Nephron progenitor cell (in vitro differentiated cells): ENCODE measurements around the gene RAD51B.

Source experiments
- DNase-seq: peaks from one replicate; pipeline ENCODE4 v3.0.0; 2021
- H3K27ac Mint-ChIP-seq: 2 replicates; pipeline ENCODE4 v1.8.0; 2021; ENCODE audit warnings: mild to moderate bottlenecking, moderate library complexity, mixed read lengths
- H3K27me3 Mint-ChIP-seq: 2 replicates; pipeline ENCODE4 v1.8.0; 2021; ENCODE audit warnings: mild to moderate bottlenecking, low read depth, mixed read lengths; ENCODE audit not compliant: poor library complexity
- H3K36me3 Mint-ChIP-seq: 2 replicates; pipeline ENCODE4 v1.8.0; 2021; ENCODE audit warnings: low read depth, mixed read lengths
- H3K4me1 Mint-ChIP-seq: 2 replicates; pipeline ENCODE4 v1.8.0; 2021; ENCODE audit warnings: mixed read lengths
- H3K4me3 Mint-ChIP-seq: 2 replicates; pipeline ENCODE4 v1.8.0; 2021; ENCODE audit warnings: mild to moderate bottlenecking, moderate library complexity, mixed read lengths
- H3K9me3 Mint-ChIP-seq: 2 replicates; pipeline ENCODE4 v1.8.0; 2021; ENCODE audit warnings: mild to moderate bottlenecking, moderate library complexity, mixed read lengths
- TF ChIP-seq, protein P1 (sequence below): fragments of 200-600 bp; sonication (generic); IDR thresholded peaks from 2 replicates; pipeline ENCODE4 v1.5.0; 2021; ENCODE audit warnings: antibody characterized with exemption

RAD51B gene

DNA sequence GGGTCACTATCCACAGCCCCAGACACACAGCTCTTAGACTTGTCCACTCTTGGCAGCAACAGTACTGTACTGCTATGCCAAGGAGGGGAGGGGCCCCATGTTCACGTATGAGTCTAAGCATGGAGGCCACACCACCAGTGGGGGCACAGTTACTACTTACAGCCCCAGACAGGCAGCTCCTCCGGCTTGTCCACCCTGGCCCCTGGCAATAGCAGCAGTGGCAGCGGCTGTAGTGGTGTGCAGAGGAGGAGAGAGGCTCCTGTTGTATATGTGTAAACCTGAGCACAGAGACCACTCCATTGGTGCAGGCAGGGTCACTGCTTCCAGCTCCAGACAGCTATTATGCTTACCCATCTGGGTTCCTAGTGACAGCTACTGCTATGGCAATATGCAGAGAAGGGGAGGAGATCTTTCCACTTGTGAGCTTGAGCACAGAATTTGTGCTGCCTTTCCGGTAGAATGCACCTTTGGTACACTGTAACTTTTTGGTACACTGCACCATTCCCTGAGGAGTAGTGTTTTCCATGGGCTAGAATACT is 113.2 kb downstream of the RAD51B start:
- Mint-ChIP-seq H3K27me3 (peaks cover 4% of the 10 kb centered on the region), H3K4me1 (peaks cover 30% of the 10 kb centered on the region), H3K27ac (peak overlapping the region; percentile 68), H3K36me3 (peaks cover 39% of the 10 kb centered on the region), H3K9me3 (peaks cover 47% of the 10 kb centered on the region), H3K4me3 (no peak overlapping the region)
- TF ChIP-seq, protein P1, sequence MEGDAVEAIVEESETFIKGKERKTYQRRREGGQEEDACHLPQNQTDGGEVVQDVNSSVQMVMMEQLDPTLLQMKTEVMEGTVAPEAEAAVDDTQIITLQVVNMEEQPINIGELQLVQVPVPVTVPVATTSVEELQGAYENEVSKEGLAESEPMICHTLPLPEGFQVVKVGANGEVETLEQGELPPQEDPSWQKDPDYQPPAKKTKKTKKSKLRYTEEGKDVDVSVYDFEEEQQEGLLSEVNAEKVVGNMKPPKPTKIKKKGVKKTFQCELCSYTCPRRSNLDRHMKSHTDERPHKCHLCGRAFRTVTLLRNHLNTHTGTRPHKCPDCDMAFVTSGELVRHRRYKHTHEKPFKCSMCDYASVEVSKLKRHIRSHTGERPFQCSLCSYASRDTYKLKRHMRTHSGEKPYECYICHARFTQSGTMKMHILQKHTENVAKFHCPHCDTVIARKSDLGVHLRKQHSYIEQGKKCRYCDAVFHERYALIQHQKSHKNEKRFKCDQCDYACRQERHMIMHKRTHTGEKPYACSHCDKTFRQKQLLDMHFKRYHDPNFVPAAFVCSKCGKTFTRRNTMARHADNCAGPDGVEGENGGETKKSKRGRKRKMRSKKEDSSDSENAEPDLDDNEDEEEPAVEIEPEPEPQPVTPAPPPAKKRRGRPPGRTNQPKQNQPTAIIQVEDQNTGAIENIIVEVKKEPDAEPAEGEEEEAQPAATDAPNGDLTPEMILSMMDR: no peak
- DNase-seq: no peak

DNA sequence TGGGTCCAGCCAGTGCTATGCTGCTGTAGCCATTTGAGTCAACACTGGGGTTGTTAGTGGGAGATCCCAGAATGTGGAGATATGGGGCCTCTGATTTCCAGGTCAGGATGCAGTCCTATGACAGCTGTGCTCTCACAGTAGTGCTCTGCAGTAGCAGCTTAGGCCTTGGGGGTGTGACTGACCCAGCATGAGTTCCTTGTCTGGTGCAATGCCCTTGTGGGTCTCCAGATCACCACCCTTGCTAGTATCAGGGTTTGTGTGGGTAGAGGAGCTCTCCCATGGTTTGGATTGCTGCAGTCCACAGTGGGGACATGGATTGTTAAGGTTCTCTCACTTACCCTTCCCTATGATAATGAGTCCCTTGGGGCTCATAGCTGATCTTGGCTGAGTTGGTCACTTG is 113.7 kb downstream of the RAD51B start:
- peaks cover 4% of the 10 kb centered on the region for H3K27me3 Mint-ChIP-seq
- peaks cover 42% of the 10 kb centered on the region for H3K9me3 Mint-ChIP-seq
- TF ChIP-seq, protein P1: no peak
- peak overlapping the region; percentile 68 for H3K27ac Mint-ChIP-seq
- H3K4me3 Mint-ChIP-seq: no peak overlapping the region
- H3K36me3 Mint-ChIP-seq: peaks cover 34% of the 10 kb centered on the region
- H3K4me1 Mint-ChIP-seq: peaks cover 33% of the 10 kb centered on the region
- no peak for DNase-seq

DNA sequence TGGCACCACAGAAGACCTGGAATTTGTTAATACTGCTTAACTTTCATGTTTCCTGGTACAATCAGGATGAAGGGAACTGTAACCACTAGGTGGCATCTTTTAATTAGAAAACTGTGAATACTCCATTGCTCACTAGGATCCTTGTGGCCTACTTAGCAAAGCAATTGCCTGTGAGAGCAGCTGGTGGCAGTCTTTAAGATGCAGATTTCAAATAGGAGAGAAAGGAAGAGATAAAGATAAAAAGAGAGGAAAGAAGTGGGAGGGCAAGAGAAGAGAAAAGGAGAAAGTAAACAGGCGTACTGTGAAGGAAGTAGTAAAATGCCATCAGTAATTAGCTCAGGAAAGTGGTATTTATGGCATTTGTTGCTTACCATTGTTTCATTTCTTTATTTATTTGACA is 114.5 kb downstream of the RAD51B start:
- H3K27ac Mint-ChIP-seq: no peak overlapping the region
- peaks cover 35% of the 10 kb centered on the region for H3K9me3 Mint-ChIP-seq
- peak; percentile 10 for DNase-seq
- H3K4me1 Mint-ChIP-seq: peaks cover 41% of the 10 kb centered on the region
- H3K27me3 Mint-ChIP-seq: peaks cover 4% of the 10 kb centered on the region
- H3K4me3 Mint-ChIP-seq: no peak overlapping the region
- H3K36me3 Mint-ChIP-seq: peaks cover 29% of the 10 kb centered on the region
- TF ChIP-seq, protein P1: peak; percentile 57

DNA sequence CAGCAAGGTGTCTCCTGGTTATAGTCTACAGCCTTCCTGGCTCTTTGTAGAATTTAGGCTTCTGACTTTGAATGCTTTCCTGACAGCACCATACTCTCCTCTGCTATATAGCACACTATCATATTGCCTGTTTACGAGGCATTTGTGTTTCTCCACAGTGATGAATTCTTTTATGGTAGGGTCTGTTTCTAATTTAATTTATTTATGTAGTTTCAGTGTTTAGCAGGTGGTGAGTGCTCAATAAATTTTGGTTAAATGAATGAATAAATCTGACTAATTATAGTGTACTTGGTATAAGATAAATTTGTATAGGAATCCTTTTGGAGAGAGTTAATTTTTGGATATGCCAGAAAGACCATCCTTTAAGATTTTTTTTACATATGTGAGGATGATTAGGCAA is 115.3 kb downstream of the RAD51B start:
- no peak overlapping the region for H3K4me3 Mint-ChIP-seq
- no peak overlapping the region for H3K27ac Mint-ChIP-seq
- H3K27me3 Mint-ChIP-seq: peaks cover 4% of the 10 kb centered on the region
- DNase-seq: no peak
- peaks cover 48% of the 10 kb centered on the region for H3K4me1 Mint-ChIP-seq
- TF ChIP-seq, protein P1: no peak
- H3K36me3 Mint-ChIP-seq: peaks cover 21% of the 10 kb centered on the region
- peaks cover 27% of the 10 kb centered on the region for H3K9me3 Mint-ChIP-seq

DNA sequence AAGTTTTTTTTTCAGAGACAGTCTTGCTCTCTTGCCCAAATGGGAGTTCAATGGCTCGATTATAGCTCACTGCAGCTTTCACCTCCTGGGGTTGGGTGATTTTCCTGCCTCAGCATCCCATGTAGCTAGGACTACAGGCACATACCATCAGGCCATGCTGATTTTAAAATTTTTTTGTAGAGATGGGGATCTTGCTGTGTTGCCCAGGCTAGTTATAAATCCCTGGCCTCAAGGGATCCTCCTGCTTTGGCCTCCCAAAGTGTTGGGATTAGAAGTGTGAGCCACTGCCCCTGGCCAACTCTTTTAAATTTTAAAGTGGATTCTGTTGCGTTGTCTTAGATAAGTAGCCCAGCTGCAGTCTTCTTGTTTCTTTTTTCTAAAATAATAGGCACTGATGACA is 115.8 kb downstream of the RAD51B start:
- peaks cover 51% of the 10 kb centered on the region for H3K4me1 Mint-ChIP-seq
- no peak overlapping the region for H3K4me3 Mint-ChIP-seq
- no peak overlapping the region for H3K27ac Mint-ChIP-seq

DNA sequence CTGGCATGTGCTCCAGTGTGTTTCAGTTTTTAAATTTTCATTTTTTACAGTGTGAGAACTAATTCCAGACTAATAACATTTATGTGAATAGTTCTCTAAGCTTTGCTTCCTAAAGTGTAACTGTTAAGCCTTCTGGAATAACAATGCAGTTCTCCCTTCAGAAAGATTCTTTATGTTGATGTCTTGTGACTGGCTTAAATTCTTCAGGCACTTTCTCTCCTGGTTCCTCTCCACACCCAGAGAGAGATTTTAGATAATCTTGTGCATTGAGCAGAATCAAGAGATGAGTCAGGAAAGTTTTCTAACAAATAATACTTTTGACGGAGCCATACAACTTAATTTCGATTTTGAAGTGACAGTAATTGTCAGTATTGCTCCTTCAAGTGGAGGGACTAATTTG is 118.5 kb downstream of the RAD51B start:
- Mint-ChIP-seq H3K36me3 (no peaks in the 10 kb centered on the region), H3K9me3 (no peaks in the 10 kb centered on the region), H3K27me3 (peaks cover 4% of the 10 kb centered on the region), H3K27ac (no peak overlapping the region), H3K4me1 (peaks cover 68% of the 10 kb centered on the region), H3K4me3 (no peak overlapping the region)
- TF ChIP-seq, protein P1: no peak
- no peak for DNase-seq

More for the DNA sequence above, 115.8 kb downstream of the RAD51B start:
- TF ChIP-seq, protein P1: no peak
- peaks cover 4% of the 10 kb centered on the region for H3K27me3 Mint-ChIP-seq
- DNase-seq: no peak
- H3K36me3 Mint-ChIP-seq: peaks cover 16% of the 10 kb centered on the region
- H3K9me3 Mint-ChIP-seq: peaks cover 22% of the 10 kb centered on the region
